Head of caudate nucleus (tissue), 42 donors: ENCODE results near the gene FAM107B.
A peak's percentile ranks its signal among the peaks of the same experiment; 100 is the strongest.
"Not testable (repeated sequence)": the region's sequence is repeated elsewhere in the genome, so short reads cannot be mapped to it uniquely, and the experiment has no call there.

Experiments used
- DNase-seq, 42 donors: peaks; one replicate each; pipeline versions ENCODE4 v3.0.0 to v3.0.0-alpha.2; 2020 to 2021; ENCODE audit warnings: mixed read lengths in 7 of 42
- intact Hi-C: fragments of 100-400 bp; cut with DNase I; formaldehyde crosslinking; loops from one replicate; pipeline ENCODE4 v1.15.0; 2022

FAM107B gene

GRCh38 chr10:14701466-14701865 is 73.2 kb downstream of the FAM107B start:
- intact Hi-C loops: no loop called here

GRCh38 chr10:14700546-14700945 is 74.2 kb downstream of the FAM107B start:
- intact Hi-C loops: no loop called here
- DNase-seq: peak in 9 of 42 donors; percentile 3 to 40 (median 17)

More at GRCh38 chr10:14701466-14701865, 73.2 kb downstream of the FAM107B start:
- DNase-seq: no peak

- intact Hi-C loops: no loop called here
- no peak for DNase-seq
Measured at GRCh38 chr10:14699482-14699881, 75.2 kb downstream of the FAM107B start.

- DNase-seq: no peak
- intact Hi-C loops: no loop called here
Measured at GRCh38 chr10:14698829-14699170, 75.9 kb downstream of the FAM107B start.

- intact Hi-C loops: no loop called here
- DNase-seq: no peak
Measured at GRCh38 chr10:14698111-14698828, 76.4 kb downstream of the FAM107B start.

GRCh38 chr10:14697281-14697680 is 77.4 kb downstream of the FAM107B start:
- DNase-seq: no peak
- intact Hi-C loops: no loop called here

GRCh38 chr10:14696821-14697220 is 77.9 kb downstream of the FAM107B start:
- no peak for DNase-seq
- intact Hi-C loops: no loop called here

GRCh38 chr10:14695847-14696480 is 78.7 kb downstream of the FAM107B start:
- intact Hi-C loops: no loop called here
- no peak for DNase-seq

GRCh38 chr10:14693891-14694290 is 80.8 kb downstream of the FAM107B start:
- no peak for DNase-seq
- intact Hi-C loops: no loop called here

- DNase-seq: no peak
- intact Hi-C loops: no loop called here
Measured at GRCh38 chr10:14692344-14693076, 82.2 kb downstream of the FAM107B start.

GRCh38 chr10:14691359-14691758 is 83.3 kb downstream of the FAM107B start:
- DNase-seq: no peak
- intact Hi-C loops: no loop called here

GRCh38 chr10:14688606-14689005 is 86.1 kb downstream of the FAM107B start:
- DNase-seq: no peak
- intact Hi-C loops: no loop called here

GRCh38 chr10:14688189-14688588 is 86.5 kb downstream of the FAM107B start:
- intact Hi-C loops, DNase-seq: not testable (repeated sequence)

GRCh38 chr10:14687340-14687739 is 87.4 kb downstream of the FAM107B start:
- no peak for DNase-seq
- intact Hi-C loops: no loop called here

- no peak for DNase-seq
- intact Hi-C loops: no loop called here
Measured at GRCh38 chr10:14686356-14686755, 88.3 kb downstream of the FAM107B start.

GRCh38 chr10:14684354-14684753 is 90.3 kb downstream of the FAM107B start:
- intact Hi-C loops: no loop called here
- DNase-seq: no peak

- intact Hi-C loops: no loop called here
- no peak for DNase-seq
Measured at GRCh38 chr10:14683256-14683655, 91.4 kb downstream of the FAM107B start.

GRCh38 chr10:14681802-14682201 is 92.9 kb downstream of the FAM107B start:
- DNase-seq: no peak
- intact Hi-C loops: no loop called here

- intact Hi-C loops: no loop called here
- DNase-seq: no peak
Measured at GRCh38 chr10:14681305-14681704, 93.4 kb downstream of the FAM107B start.

- intact Hi-C loops: no loop called here
- DNase-seq: no peak
Measured at GRCh38 chr10:14678637-14679036, 96.1 kb downstream of the FAM107B start.
